Esophagus muscularis mucosa (tissue), 4 donors: Measurements from ENCODE around the gene RAB11B. TPM values are rescaled to one million over a fixed set of nuclear protein-coding genes. Genes with fewer than 3 reads are reported as not detected.
"Not testable (repeated sequence)": the region's sequence is repeated elsewhere in the genome, so short reads cannot be mapped to it uniquely, and the experiment has no call there.

Source experiments
- DNase-seq: peaks from one replicate; pipeline ENCODE4 v3.0.0-alpha.2; 2017; ENCODE audit errors: extremely low spot score
- H3K27ac ChIP-seq, 4 donors: fragments of 200-600 bp; sonication (generic); replicated peaks in 1 of 4; 1 replicate in 3 of 4; 2 replicates in 1 of 4; pipeline ENCODE4 v1.5.1; 2016 to 2019; ENCODE audit warnings: mild to moderate bottlenecking in 1 of 4
- H3K27me3 ChIP-seq, 4 donors: fragments of 200-600 bp; sonication (generic); one replicate each; pipeline versions ENCODE4 v1.5.1 to v1.6.0; 2016 to 2019
- H3K36me3 ChIP-seq, 4 donors: fragments of 200-600 bp; sonication (generic); one replicate each; pipeline ENCODE4 v1.5.1; 2016 to 2019
- H3K4me1 ChIP-seq, 4 donors: fragments of 200-600 bp; sonication (generic); one replicate each; pipeline ENCODE4 v1.5.1; 2016 to 2019
- H3K4me3 ChIP-seq, 4 donors: fragments of 200-600 bp; sonication (generic); 1 replicate in 2 of 4; 2 replicates in 2 of 4; pipeline ENCODE4 v1.5.1; 2016 to 2019; ENCODE audit warnings: mild to moderate bottlenecking in 4 of 4, moderate library complexity in 1 of 4
- H3K9me3 ChIP-seq, 4 donors: fragments of 200-600 bp; sonication (generic); 1 replicate in 3 of 4; 2 replicates in 1 of 4; pipeline ENCODE4 v1.5.1; 2016 to 2019
- EP300 ChIP-seq: sonication (generic); formaldehyde crosslinking; IDR thresholded peaks from one replicate; pipeline ENCODE4 v1.6.1; 2017; ENCODE audit warnings: antibody characterized with exemption
- POLR2A ChIP-seq: fragments of 450-650 bp; IDR thresholded peaks from one replicate; pipeline ENCODE4 v1.6.1; 2017; ENCODE audit warnings: antibody characterized with exemption, moderate library complexity, mild to moderate bottlenecking, low read depth
- POLR2AphosphoS5 ChIP-seq, 2 donors: sonication (generic); formaldehyde crosslinking; IDR thresholded peaks; one replicate each; pipeline ENCODE4 v1.6.1; 2017; ENCODE audit warnings: antibody characterized with exemption in 2 of 2
- WGBS: methylation state at CpG from one replicate; pipeline ENCODE4 v1.1.5; 2018; 5-methylcytosine and 5-hydroxymethylcytosine counted together
- intact Hi-C: fragments of 100-400 bp; cut with DNase I; formaldehyde crosslinking; loops from one replicate; pipeline ENCODE4 v1.15.1; 2023
- total RNA-seq, 4 donors: library from RNA; depleted of rRNA; stranded (reverse); fragments of >200 nt; gene quantifications; one replicate each; pipeline versions ENCODE4 v1.1.0 to v1.2.1, GENCODE V29; 2016
- TF ChIP-seq, protein P1 (sequence below), 3 experiments: fragments of 200-600 bp in 2 of 3; fragments of 450-650 bp in 1 of 3; sonication (generic) in 2 of 3; IDR thresholded peaks; one replicate each; pipeline ENCODE4 v1.5.1; 2017 to 2019; ENCODE audit warnings: antibody characterized with exemption in 3 of 3, mild to moderate bottlenecking in 2 of 3, moderate library complexity in 1 of 3

Gene RAB11B
- 100 to 1,000 TPM in 1 of 4 donors, 10 to 100 TPM in 3; 27.8 to 101 (median 42.3) TPM for total RNA-seq

DNA sequence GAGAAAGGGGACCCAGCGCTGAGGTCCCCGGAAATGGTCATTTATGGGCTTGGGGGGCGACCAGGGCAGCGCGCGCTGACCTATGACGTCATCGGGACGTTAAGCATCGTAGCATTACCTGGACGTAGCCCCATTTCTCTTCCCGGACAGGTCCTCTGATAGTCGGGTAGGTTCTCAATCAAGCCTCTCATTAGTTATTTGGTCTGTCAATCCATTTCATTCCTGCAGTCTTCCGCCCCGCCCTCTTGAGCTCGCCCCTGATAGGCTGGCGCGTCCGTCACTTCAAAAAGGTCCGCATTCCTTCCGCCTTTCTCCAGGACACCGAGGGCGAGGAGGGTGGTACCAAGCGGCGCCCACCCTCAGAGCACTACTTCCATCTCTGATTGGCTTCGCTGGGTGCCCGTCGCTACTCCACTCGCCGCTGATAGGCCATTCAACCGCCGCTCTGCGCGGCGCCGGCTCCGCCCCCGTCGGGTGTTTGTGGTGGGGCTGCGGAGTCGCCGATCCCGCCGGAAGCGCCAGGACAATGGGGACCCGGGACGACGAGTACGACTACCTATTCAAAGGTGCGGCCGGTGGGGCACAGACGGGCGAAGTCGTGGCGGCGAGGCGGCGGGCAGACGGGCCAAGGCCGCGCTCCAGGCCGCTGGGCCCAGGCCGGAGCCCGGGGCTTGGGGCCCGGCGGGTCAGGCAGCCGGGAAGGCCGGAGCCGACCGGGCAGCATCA is at the start of gene RAB11B:
Gene RAB11B, plus strand, starts transcription at position 470 of the 726 bp plus-strand sequence. Its CDS starts 57 bp downstream, at position 527.
- TF ChIP-seq POLR2A: peak; percentile 72
- TF ChIP-seq, protein P1, sequence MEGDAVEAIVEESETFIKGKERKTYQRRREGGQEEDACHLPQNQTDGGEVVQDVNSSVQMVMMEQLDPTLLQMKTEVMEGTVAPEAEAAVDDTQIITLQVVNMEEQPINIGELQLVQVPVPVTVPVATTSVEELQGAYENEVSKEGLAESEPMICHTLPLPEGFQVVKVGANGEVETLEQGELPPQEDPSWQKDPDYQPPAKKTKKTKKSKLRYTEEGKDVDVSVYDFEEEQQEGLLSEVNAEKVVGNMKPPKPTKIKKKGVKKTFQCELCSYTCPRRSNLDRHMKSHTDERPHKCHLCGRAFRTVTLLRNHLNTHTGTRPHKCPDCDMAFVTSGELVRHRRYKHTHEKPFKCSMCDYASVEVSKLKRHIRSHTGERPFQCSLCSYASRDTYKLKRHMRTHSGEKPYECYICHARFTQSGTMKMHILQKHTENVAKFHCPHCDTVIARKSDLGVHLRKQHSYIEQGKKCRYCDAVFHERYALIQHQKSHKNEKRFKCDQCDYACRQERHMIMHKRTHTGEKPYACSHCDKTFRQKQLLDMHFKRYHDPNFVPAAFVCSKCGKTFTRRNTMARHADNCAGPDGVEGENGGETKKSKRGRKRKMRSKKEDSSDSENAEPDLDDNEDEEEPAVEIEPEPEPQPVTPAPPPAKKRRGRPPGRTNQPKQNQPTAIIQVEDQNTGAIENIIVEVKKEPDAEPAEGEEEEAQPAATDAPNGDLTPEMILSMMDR (IDR thresholded peaks at IDR 0.05): no peak
- TF ChIP-seq POLR2AphosphoS5 (IDR thresholded peaks at IDR 0.05): peak; percentile 81 to 87
- TF ChIP-seq EP300: no peak

DNA sequence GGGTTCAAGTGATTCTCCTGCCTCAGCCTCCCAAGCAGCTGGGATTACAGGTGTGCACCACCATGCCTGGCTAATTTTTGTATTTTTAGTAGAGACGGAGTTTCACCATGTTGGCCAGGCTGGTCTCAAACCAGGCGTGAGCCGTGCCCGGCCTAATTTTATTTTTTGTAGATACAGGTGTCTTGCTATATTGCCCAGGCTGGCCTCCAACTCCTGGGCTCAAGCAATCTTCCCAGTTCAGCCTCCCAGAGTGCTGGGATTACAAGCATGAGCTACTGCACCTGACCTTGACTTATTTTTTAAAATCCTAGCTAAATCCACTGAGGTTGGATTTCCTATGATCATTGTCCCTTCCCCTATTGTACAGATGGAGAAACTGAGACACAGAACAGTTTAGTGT is 48.7 kb upstream of the RAB11B start:
- Histone ChIP-seq H3K4me3 (peak overlapping the region in 3 of 4 donors; percentile 59 to 73 (median 61)), H3K27me3 (peaks cover 0 to 79% (median 13%) of the 10 kb centered on the region in 4 donors), H3K27ac (peak overlapping the region; percentile 1 to 86 (median 85)), H3K4me1 (peaks cover 18 to 42% (median 34%) of the 10 kb centered on the region in 4 donors)
- intact Hi-C loops, H3K36me3 ChIP-seq, DNase-seq, H3K9me3 ChIP-seq: not testable (repeated sequence)
- 94% methylated on average over 4 of the region's 4 CpGs for WGBS

More for the DNA sequence above, at the start of gene RAB11B:
- peak within 1 kb of the TSS; percentile 100 for H3K27ac ChIP-seq
- intact Hi-C loops: no loop called here
- peaks cover 45 to 57% (median 54%) of the 10 kb centered on the region in 4 donors for H3K4me1 ChIP-seq
- H3K27me3 ChIP-seq: no peaks in the 10 kb centered on the region
- H3K9me3 ChIP-seq: no peaks in the 10 kb centered on the region
- peak within 1 kb of the TSS; percentile 88 to 99 (median 94) for H3K4me3 ChIP-seq
- peaks cover 0 to 10% (median 3%) of the 10 kb centered on the region in 4 donors for H3K36me3 ChIP-seq
- WGBS: 1% methylated on average over 25 of the region's 70 CpGs
- DNase-seq: peak; percentile 100

DNA sequence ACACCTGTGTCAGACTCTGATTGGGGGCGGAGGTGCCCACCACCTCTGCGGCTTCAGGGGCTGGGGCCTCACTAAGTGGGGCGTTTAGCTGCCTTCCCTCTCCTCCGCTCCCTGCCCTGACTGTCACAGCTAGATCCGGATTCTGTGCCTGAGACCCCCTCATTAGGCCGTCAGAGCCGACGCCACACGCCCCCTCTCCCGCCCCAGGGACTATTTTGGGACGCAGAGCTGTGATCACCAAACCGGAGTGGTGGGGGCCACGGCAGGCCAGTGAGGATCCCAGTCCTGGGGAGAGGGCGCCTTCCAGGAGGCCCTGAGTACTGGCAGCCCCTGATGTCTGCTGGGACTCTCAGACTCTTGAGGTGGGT is 47.9 kb upstream of the RAB11B start:
- peak overlapping the region; percentile 59 to 73 (median 62) for H3K4me3 ChIP-seq
- no peaks in the 10 kb centered on the region for H3K9me3 ChIP-seq
- H3K36me3 ChIP-seq: peaks cover 0 to 4% (median 0%) of the 10 kb centered on the region in 4 donors
- peak overlapping the region; percentile 73 to 86 (median 85) for H3K27ac ChIP-seq
- peaks cover 18 to 42% (median 33%) of the 10 kb centered on the region in 4 donors for H3K4me1 ChIP-seq
- intact Hi-C loops: no loop called here
- H3K27me3 ChIP-seq: peaks cover 0 to 74% (median 13%) of the 10 kb centered on the region in 4 donors
- no peak for DNase-seq
- TF ChIP-seq EP300 (no peak), POLR2A (no peak), POLR2AphosphoS5 (IDR thresholded peaks at IDR 0.05) (no peak)
- TF ChIP-seq, protein P1 (IDR thresholded peaks at IDR 0.05): no peak
- 45% methylated on average over 9 of the region's 14 CpGs for WGBS

DNA sequence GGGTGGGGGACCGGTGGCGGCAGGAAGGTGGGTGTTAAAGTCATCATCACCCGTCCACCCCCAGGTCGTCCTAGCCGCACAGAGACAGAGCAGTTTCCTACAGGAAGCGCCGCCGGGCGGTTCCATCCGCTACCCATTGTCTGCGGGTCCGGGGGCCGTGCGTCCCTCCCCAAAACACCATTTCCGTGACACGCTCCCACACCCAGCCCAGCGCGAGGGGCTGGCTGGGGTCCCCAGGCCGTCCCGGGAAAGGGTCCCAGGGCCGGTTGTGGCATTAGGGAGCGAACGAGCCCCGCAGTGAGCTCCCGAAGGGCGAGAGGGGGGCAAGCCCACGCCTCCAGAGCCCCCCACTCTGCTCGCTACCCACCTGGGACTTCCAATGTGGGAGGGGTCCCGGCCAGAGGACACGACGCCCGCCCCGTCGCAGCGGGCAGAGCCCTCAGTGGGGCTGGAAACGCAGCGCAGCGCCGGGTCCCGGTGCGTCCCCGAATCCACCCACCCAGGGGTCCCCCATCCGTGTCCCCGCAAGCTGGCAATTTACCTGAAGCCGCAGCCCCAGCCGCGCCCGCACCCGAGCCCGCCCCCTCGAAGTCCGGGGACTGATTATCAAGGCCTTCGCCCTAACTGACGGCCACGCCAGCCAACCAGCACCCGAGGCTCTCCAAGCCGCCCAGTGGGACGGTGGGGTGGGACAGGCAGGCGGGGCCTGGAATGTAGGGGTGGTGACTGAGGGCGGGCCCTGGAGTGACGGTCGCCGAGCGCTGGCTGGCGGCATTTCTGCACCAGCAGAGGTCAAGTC is 47.3 kb upstream of the RAB11B start, which contains the start of gene KANK3:
Gene KANK3, minus strand, starts transcription at position 579 of the 799 bp plus-strand sequence. CDS start 5,434 bp downstream, outside the sequence.
- H3K27me3 ChIP-seq: peaks cover 0 to 68% (median 13%) of the 10 kb centered on the region in 4 donors
- H3K27ac ChIP-seq: peak within 1 kb of the TSS; percentile 73 to 86 (median 85)
- intact Hi-C loops: no loop called here
- H3K4me1 ChIP-seq: peaks cover 18 to 38% (median 30%) of the 10 kb centered on the region in 4 donors
- peak; percentile 80 to 93 for TF ChIP-seq POLR2AphosphoS5 (IDR thresholded peaks at IDR 0.05)
- no peak for TF ChIP-seq EP300
- peak; percentile 72 for TF ChIP-seq POLR2A
- TF ChIP-seq, protein P1 (IDR thresholded peaks at IDR 0.05): no peak
- peak within 1 kb of the TSS; percentile 59 to 73 (median 62) for H3K4me3 ChIP-seq
- WGBS: no CpG with 5 or more reads among the region's 65 CpGs
- peak; percentile 97 for DNase-seq
- H3K36me3 ChIP-seq: peaks cover 0 to 4% (median 0%) of the 10 kb centered on the region in 4 donors
- H3K9me3 ChIP-seq: no peaks in the 10 kb centered on the region

DNA sequence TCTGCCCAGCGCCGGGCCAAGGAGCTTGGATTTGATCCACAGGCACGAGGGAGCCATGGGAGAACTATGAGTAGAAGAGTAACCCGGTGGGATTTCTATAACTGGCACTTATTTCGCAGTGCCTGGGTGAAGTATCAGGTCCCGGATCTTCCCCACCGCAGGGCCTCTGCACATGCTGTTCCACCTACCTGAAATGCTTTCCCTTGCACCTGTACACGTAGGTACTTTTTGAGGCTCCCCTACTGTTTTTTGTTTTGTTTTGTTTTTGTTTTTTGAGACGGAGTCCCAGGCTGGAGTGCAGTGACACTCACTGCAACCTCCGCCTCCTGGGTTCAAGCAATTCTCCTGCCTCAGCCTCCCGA is 46.7 kb upstream of the RAB11B start:
- Histone ChIP-seq H3K27me3 (peaks cover 0 to 64% (median 13%) of the 10 kb centered on the region in 4 donors), H3K27ac (peak overlapping the region in 2 of 4 donors; percentile 73 to 85)
- DNase-seq: no peak

DNA sequence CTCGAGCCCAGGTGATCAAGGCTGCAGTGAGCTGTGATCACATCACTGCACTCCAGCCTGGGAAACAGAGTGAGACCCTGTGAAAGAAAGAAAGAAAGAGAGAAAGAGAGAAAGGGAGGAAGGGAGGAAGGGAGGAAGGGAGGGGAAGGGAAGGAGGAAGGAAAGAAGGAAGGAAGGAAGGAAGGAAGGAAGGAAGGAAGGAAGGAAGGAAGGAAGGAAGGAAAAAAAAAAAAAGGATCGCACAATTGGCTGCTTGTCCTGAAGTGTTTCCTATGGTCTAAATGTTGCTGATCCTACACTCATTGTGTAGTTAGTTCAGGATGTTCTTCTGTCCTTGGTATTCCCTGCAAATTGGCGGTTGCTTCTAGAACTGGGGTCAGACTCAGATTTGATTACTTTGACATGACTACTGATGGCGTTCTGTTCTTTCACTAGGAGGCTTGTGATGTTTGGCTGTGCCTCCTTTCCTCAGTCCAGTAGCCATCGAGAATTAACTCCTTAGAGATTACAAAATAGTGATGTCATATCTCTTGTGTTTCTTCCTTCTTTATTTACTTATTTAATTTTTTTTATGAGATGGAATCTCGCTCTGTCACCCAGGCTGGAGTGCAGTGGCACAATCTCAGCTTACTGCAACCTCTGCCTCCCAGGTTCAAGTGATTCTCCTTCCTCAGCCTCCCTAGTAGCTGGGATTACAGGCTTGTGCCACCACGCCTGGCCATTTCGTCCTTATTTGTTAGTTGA is 40.4 kb upstream of the RAB11B start:
- not testable (repeated sequence) for H3K9me3 ChIP-seq, H3K4me3 ChIP-seq, DNase-seq, H3K36me3 ChIP-seq, H3K27ac ChIP-seq
- Histone ChIP-seq H3K27me3 (peaks cover 0 to 45% (median 0%) of the 10 kb centered on the region in 4 donors), H3K4me1 (peaks cover 21 to 28% (median 24%) of the 10 kb centered on the region in 4 donors)
- WGBS: 78% methylated on average over 8 of the region's 8 CpGs
- intact Hi-C loops: loop anchor here (5.0 kb wide), 1 partner anchor 232 kb away; no protein-coding TSS in a partner anchor

More for the DNA sequence above, 46.7 kb upstream of the RAB11B start:
- Histone ChIP-seq H3K9me3 (no peaks in the 10 kb centered on the region), H3K4me3 (peak overlapping the region; percentile 59 to 73 (median 62)), H3K36me3 (peaks cover 0 to 4% (median 0%) of the 10 kb centered on the region in 4 donors), H3K4me1 (peaks cover 18 to 37% (median 29%) of the 10 kb centered on the region in 4 donors)
- TF ChIP-seq POLR2AphosphoS5 (IDR thresholded peaks at IDR 0.05) (no peak), EP300 (no peak), POLR2A (no peak)
- TF ChIP-seq, protein P1 (IDR thresholded peaks at IDR 0.05): no peak
- intact Hi-C loops: no loop called here
- WGBS: 51% methylated on average over 9 of the region's 11 CpGs
